Neutrophil (primary cell): Measurements from ENCODE around the gene PC.

Experiments
- H3K27ac ChIP-seq: fragments of 200-600 bp; sonication (generic); 2 replicates; pipeline ENCODE4 v1.5.1; 2016; ENCODE audit warnings: mild to moderate bottlenecking, moderate library complexity
- H3K27me3 ChIP-seq: fragments of 200-600 bp; sonication (generic); 2 replicates; pipeline ENCODE4 v1.6.0; 2016; ENCODE audit warnings: mild to moderate bottlenecking
- H3K36me3 ChIP-seq: fragments of 200-600 bp; sonication (generic); 2 replicates; pipeline ENCODE4 v1.5.1; 2017
- H3K4me1 ChIP-seq, 2 experiments: fragments of 200-600 bp in 1 of 2; sonication (generic) in 1 of 2; 1 replicate in 1 of 2; 2 replicates in 1 of 2; pipeline versions ENCODE4 v1.5.1 to v1.6.1; 2013 to 2016; ENCODE audit warnings: low read depth in 1 of 2, low read length in 1 of 2, mild to moderate bottlenecking in 1 of 2, moderate library complexity in 1 of 2; ENCODE audit not compliant: control insufficient read depth in 1 of 2, insufficient read depth in 1 of 2
- H3K4me3 ChIP-seq, 2 experiments: fragments of 200-600 bp in 1 of 2; sonication (generic) in 1 of 2; 1 replicate in 1 of 2; 2 replicates in 1 of 2; pipeline ENCODE4 v1.5.1; 2013 to 2016; ENCODE audit warnings: low read depth in 1 of 2, low read length in 1 of 2, mild to moderate bottlenecking in 1 of 2, moderate library complexity in 1 of 2
- H3K9me3 ChIP-seq: fragments of 200-600 bp; sonication (generic); 2 replicates; pipeline ENCODE4 v1.5.1; 2016
- CTCF ChIP-seq: fragments of 200-600 bp; sonication (generic); IDR thresholded peaks from 2 replicates; pipeline ENCODE4 v1.5.1; 2016; ENCODE audit warnings: antibody characterized with exemption

Gene PC

GRCh38 chr11:66860449-66860831 lies 97.7 kb downstream of the PC start:
- no peak for TF ChIP-seq CTCF
- Histone ChIP-seq H3K4me1 (peaks cover 10 to 15% of the 10 kb centered on the region in 2 experiments), H3K36me3 (no peaks in the 10 kb centered on the region), H3K9me3 (no peaks in the 10 kb centered on the region), H3K27me3 (no peaks in the 10 kb centered on the region), H3K4me3 (no peak overlapping the region), H3K27ac (no peak overlapping the region)

GRCh38 chr11:66859686-66860448 lies 98.3 kb downstream of the PC start:
- Histone ChIP-seq H3K27ac (no peak overlapping the region), H3K9me3 (no peaks in the 10 kb centered on the region), H3K4me1 (peaks cover 10 to 17% of the 10 kb centered on the region in 2 experiments), H3K36me3 (no peaks in the 10 kb centered on the region), H3K27me3 (no peaks in the 10 kb centered on the region), H3K4me3 (no peak overlapping the region)
- TF ChIP-seq CTCF: no peak

DNA sequence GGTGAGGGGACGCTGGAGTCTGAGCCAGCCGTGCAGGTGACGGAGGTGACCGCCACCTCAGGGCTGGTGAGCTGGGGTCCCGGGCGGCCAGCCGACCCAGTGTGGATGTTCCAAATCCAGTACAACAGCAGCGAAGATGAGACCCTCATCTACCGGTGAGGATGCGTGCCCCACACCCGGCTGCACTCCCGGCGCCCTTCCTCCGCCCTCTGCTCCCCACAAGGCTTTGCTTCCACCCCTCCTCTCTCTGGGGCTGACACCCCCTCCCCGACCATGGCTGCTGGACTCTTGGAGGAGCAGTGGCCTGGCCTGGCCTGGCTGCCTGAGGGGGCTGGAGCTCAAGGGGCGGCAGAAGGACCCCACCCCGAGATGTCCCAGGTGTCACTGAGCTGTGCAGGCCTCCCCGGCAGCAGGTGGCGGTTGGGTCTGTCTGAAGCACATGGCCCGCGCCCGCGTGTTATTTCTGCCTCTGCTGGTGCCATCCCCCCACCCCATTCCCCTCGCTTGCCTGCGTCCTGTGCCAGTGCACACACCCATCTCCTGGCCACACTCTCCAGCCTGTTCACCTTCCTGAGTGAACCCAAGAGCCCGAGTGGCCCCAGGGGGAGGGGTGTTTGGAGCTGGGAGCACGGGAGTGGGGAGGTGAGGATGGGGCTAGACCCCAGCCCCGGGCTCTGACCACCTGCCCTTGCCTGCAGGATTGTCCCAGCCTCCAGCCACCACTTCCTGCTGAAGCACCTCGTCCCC lies 99.1 kb downstream of the PC start:
- Histone ChIP-seq H3K36me3 (no peaks in the 10 kb centered on the region), H3K9me3 (no peaks in the 10 kb centered on the region), H3K4me3 (no peak overlapping the region), H3K4me1 (peaks cover 10 to 17% of the 10 kb centered on the region in 2 experiments), H3K27ac (no peak overlapping the region), H3K27me3 (no peaks in the 10 kb centered on the region)
- no peak for TF ChIP-seq CTCF

DNA sequence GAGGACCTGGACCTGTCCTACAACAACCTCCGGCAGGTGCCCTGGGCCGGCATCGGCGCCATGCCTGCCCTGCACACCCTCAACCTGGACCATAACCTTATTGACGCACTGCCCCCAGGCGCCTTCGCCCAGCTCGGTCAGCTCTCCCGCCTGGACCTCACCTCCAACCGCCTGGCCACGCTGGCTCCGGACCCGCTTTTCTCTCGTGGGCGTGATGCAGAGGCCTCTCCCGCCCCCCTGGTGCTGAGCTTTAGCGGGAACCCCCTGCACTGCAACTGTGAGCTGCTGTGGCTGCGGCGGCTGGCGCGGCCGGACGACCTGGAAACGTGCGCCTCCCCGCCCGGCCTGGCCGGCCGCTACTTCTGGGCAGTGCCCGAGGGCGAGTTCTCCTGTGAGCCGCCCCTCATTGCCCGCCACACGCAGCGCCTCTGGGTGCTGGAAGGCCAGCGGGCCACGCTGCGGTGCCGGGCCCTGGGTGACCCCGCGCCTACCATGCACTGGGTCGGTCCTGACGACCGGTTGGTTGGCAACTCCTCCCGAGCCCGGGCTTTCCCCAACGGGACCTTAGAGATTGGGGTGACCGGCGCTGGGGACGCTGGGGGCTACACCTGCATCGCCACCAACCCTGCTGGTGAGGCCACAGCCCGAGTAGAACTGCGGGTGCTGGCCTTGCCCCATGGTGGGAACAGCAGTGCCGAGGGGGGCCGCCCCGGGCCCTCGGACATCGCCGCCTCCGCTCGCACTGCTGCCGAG lies 99.8 kb downstream of the PC start:
- Histone ChIP-seq H3K4me1 (peaks cover 10 to 17% of the 10 kb centered on the region in 2 experiments), H3K9me3 (no peaks in the 10 kb centered on the region), H3K27me3 (no peaks in the 10 kb centered on the region), H3K27ac (no peak overlapping the region), H3K4me3 (no peak overlapping the region), H3K36me3 (no peaks in the 10 kb centered on the region)
- no peak for TF ChIP-seq CTCF

- H3K4me1 ChIP-seq: peaks cover 10 to 17% of the 10 kb centered on the region in 2 experiments
Measured at GRCh38 chr11:66857927-66858185, 100.3 kb downstream of the PC start.

More at GRCh38 chr11:66857927-66858185, 100.3 kb downstream of the PC start:
- H3K27me3 ChIP-seq: no peaks in the 10 kb centered on the region
- no peak overlapping the region for H3K27ac ChIP-seq
- H3K9me3 ChIP-seq: no peaks in the 10 kb centered on the region
- no peak overlapping the region for H3K4me3 ChIP-seq
- H3K36me3 ChIP-seq: no peaks in the 10 kb centered on the region
- TF ChIP-seq CTCF: no peak
